HepG2 (cell line): Measurements from ENCODE around the gene RUVBL2. TPM values are rescaled to one million over a fixed set of nuclear protein-coding genes. Genes with fewer than 3 reads are reported as not detected.

ENCODE experiments used
- ELF4 ChIP-seq: sonication (generic); formaldehyde crosslinking; IDR thresholded peaks from 2 replicates; pipeline ENCODE4 v1.5.0; 2020; ENCODE audit warnings: missing genetic modification reagents, mild to moderate bottlenecking, moderate library complexity, borderline replicate concordance
- KLF11 ChIP-seq: IDR thresholded peaks from 2 replicates; pipeline ENCODE4 v1.6.1; 2016; ENCODE audit warnings: missing compliant biosample characterization
- NPAS2 ChIP-seq: sonication (generic); formaldehyde crosslinking; IDR thresholded peaks from 2 replicates; pipeline ENCODE4 v1.8.0; 2022; ENCODE audit warnings: mild to moderate bottlenecking, missing genetic modification reagents, borderline replicate concordance
- SOX5 ChIP-seq: IDR thresholded peaks from 2 replicates; pipeline ENCODE4 v1.6.1; 2016; ENCODE audit warnings: borderline replicate concordance
- TBP ChIP-seq: sonication (generic); formaldehyde crosslinking; IDR thresholded peaks from 2 replicates; pipeline ENCODE4 v1.5.0; 2020; ENCODE audit warnings: missing genetic modification reagents
- TEF ChIP-seq: sonication (generic); formaldehyde crosslinking; IDR thresholded peaks from 2 replicates; pipeline ENCODE4 v1.5.0; 2020; ENCODE audit warnings: missing genetic modification reagents
- TFDP2 ChIP-seq: sonication (generic); formaldehyde crosslinking; IDR thresholded peaks from 2 replicates; pipeline ENCODE4 v1.4.0; 2020; ENCODE audit warnings: missing genetic modification reagents
- ZFAT ChIP-seq: sonication (generic); formaldehyde crosslinking; conservative IDR thresholded peaks from 2 replicates; pipeline ENCODE4 v1.8.1; 2023; ENCODE audit warnings: missing genetic modification reagents, inconsistent platforms
- ZFP91 ChIP-seq: sonication (generic); formaldehyde crosslinking; IDR thresholded peaks from 2 replicates; pipeline ENCODE4 v1.9.0; 2022; ENCODE audit warnings: missing genetic modification reagents, mild to moderate bottlenecking, borderline replicate concordance
- ZNF326 ChIP-seq: sonication (generic); formaldehyde crosslinking; IDR thresholded peaks from 2 replicates; pipeline ENCODE4 v1.4.0; 2020; ENCODE audit warnings: missing genetic modification reagents, borderline replicate concordance
- ZNF512B ChIP-seq: sonication (generic); formaldehyde crosslinking; IDR thresholded peaks from 2 replicates; pipeline ENCODE4 v1.5.1; 2020; ENCODE audit warnings: missing genetic modification reagents, mild to moderate bottlenecking, borderline replicate concordance
- ZNF598 ChIP-seq: sonication (generic); formaldehyde crosslinking; IDR thresholded peaks from 2 replicates; pipeline ENCODE4 v1.5.1; 2020; ENCODE audit warnings: mild to moderate bottlenecking, missing genetic modification reagents, borderline replicate concordance
- ZNF646 ChIP-seq: sonication (generic); formaldehyde crosslinking; IDR thresholded peaks from 2 replicates; pipeline ENCODE4 v1.9.0; 2021; ENCODE audit warnings: mild to moderate bottlenecking, missing genetic modification reagents
- ZNF777 ChIP-seq: sonication (generic); formaldehyde crosslinking; IDR thresholded peaks from 2 replicates; pipeline ENCODE4 v1.4.0; 2020; ENCODE audit warnings: missing genetic modification reagents
- ZSCAN30 ChIP-seq: sonication (generic); formaldehyde crosslinking; IDR thresholded peaks from 2 replicates; pipeline ENCODE4 v1.5.0; 2020; ENCODE audit warnings: mild to moderate bottlenecking, missing genetic modification reagents
- polyA plus RNA-seq, 8 experiments: library from polyadenylated mRNA; depleted of rRNA in 3 of 8; stranded (reverse) in 7 of 8; unstranded in 1 of 8; fragments of >200 nt; fragmentation: Illumina TruSeq in 4 of 8; extraction: Trizol in 4 of 8; gene quantifications; 2 replicates each; pipeline versions ENCODE4 v1.2.1 to v1.2.3, GENCODE V29; 2011 to 2016; ENCODE audit warnings: low read depth in 4 of 8, missing spikeins in 1 of 8, mixed read lengths in 1 of 8; ENCODE audit not compliant: insufficient read depth in 1 of 8
- total RNA-seq, 5 experiments: library from RNA; depleted of rRNA; stranded (reverse); fragments of >200 nt; fragmentation: Illumina TruSeq; extraction: Trizol; gene quantifications; 2 replicates each; pipeline ENCODE4 v1.2.3, GENCODE V29; 2016; ENCODE audit warnings: low read depth in 1 of 5

The RUVBL2 gene
- total and polyA plus RNA-seq, 2 of the 13 experiments (the other 11 are each of a cell fraction or from before 2014, with no cell fraction given): 120 to 122 TPM

GRCh38 chr19:48967346-48968178, 26.1 kb upstream of the RUVBL2 start (continued):
- TF ChIP-seq ZNF512B (CRISPR knock-in tag): no peak
- no peak for TF ChIP-seq ZNF646 (CRISPR knock-in tag)
- no peak for TF ChIP-seq ZFAT (CRISPR knock-in tag)
- no peak for TF ChIP-seq TFDP2 (CRISPR knock-in tag)
- no peak; the same call in 1 of the 2 replicates for TF ChIP-seq ZSCAN30 (CRISPR knock-in tag)
- TF ChIP-seq KLF11 (CRISPR knock-in tag): no peak
- TF ChIP-seq ZNF598 (CRISPR knock-in tag): 0 out of 2 replicates have a peak, but pooled peaks have one; percentile 60
- TF ChIP-seq SOX5 (CRISPR knock-in tag): no peak
- TF ChIP-seq NPAS2 (CRISPR knock-in tag): no peak
- peak; percentile 96 for TF ChIP-seq ZNF326 (CRISPR knock-in tag)
- TF ChIP-seq ELF4: no peak
- no peak for TF ChIP-seq TBP (CRISPR knock-in tag)
- peak; percentile 40; the same call in 1 of the 2 replicates for TF ChIP-seq ZNF777 (CRISPR knock-in tag)
- TF ChIP-seq ZFP91 (CRISPR knock-in tag): peak; percentile 62; the same call in 1 of the 2 replicates
- peak; percentile 12; the same call in 1 of the 2 replicates for TF ChIP-seq TEF (CRISPR knock-in tag)
